HepG2 (cell line): Measurements from ENCODE around the gene DCD. TPM values are rescaled to one million over a fixed set of nuclear protein-coding genes. Genes with fewer than 3 reads are reported as not detected.

Experiments
- CEBPB ChIP-seq: IDR thresholded peaks from 2 replicates; pipeline ENCODE4 v1.6.1; 2011; ENCODE audit warnings: low read depth, low read length, improper control_type of control experiment, borderline replicate concordance
- FIP1L1 ChIP-seq: fragments of 200-400 bp; formaldehyde crosslinking; IDR thresholded peaks from 2 replicates; pipeline ENCODE4 v1.6.1; 2018; ENCODE audit warnings: low read depth, mild to moderate bottlenecking, low read length, moderate library complexity, borderline replicate concordance; ENCODE audit not compliant: insufficient read depth
- HMG20B ChIP-seq: conservative IDR thresholded peaks from 2 replicates; pipeline ENCODE4 v1.6.1; 2016; ENCODE audit warnings: missing genetic modification reagents, missing compliant biosample characterization
- HNF4A ChIP-seq: sonication (generic); formaldehyde crosslinking; IDR thresholded peaks from 2 replicates; pipeline ENCODE4 v1.4.0; 2020; ENCODE audit warnings: missing genetic modification reagents
- HNRNPH1 ChIP-seq: fragments of 200-400 bp; formaldehyde crosslinking; optimal IDR thresholded peaks from 2 replicates; pipeline ENCODE3; 2017; ENCODE audit warnings: mild to moderate bottlenecking, low read depth, low read length
- MBD4 ChIP-seq: IDR thresholded peaks from 2 replicates; pipeline ENCODE4 v1.6.1; 2012; ENCODE audit warnings: low read length, inconsistent platforms, borderline replicate concordance
- MYNN ChIP-seq: sonication (generic); formaldehyde crosslinking; IDR thresholded peaks from 2 replicates; pipeline ENCODE4 v1.4.0; 2020; ENCODE audit warnings: mild to moderate bottlenecking, low read depth, missing genetic modification reagents
- NCOR1 ChIP-seq: fragments of 200-600 bp; sonication (generic); IDR thresholded peaks from 2 replicates; pipeline ENCODE4 v1.7.0; 2017; ENCODE audit warnings: antibody characterized with exemption, low read length, borderline replicate concordance
- RBAK ChIP-seq: sonication (generic); formaldehyde crosslinking; IDR thresholded peaks from 2 replicates; pipeline ENCODE4 v1.5.1; 2020; ENCODE audit warnings: mild to moderate bottlenecking, missing genetic modification reagents
- RFXANK ChIP-seq: IDR thresholded peaks from 2 replicates; pipeline ENCODE4 v1.6.1; 2016
- SUZ12 ChIP-seq: fragments of 150-350 bp; IDR thresholded peaks from 2 replicates; pipeline ENCODE4 v1.6.1; 2014; ENCODE audit warnings: low read depth, low read length
- XRCC5 ChIP-seq: fragments of 200-400 bp; formaldehyde crosslinking; optimal IDR thresholded peaks from 2 replicates; pipeline ENCODE3; 2017; ENCODE audit warnings: mild to moderate bottlenecking, low read length
- ZBTB7B ChIP-seq: sonication (generic); formaldehyde crosslinking; IDR thresholded peaks from 2 replicates; pipeline ENCODE4 v1.4.0; 2020; ENCODE audit warnings: missing genetic modification reagents
- ZNF260 ChIP-seq: sonication (generic); formaldehyde crosslinking; IDR thresholded peaks from 2 replicates; pipeline ENCODE4 v1.4.0; 2020; ENCODE audit warnings: missing genetic modification reagents, low read depth, mild to moderate bottlenecking, borderline replicate concordance
- ZNF616 ChIP-seq: sonication (generic); formaldehyde crosslinking; IDR thresholded peaks from 2 replicates; pipeline ENCODE4 v1.5.0; 2020; ENCODE audit warnings: low read depth, mild to moderate bottlenecking, missing genetic modification reagents
- ZNF788 ChIP-seq: sonication (generic); formaldehyde crosslinking; IDR thresholded peaks from 2 replicates; pipeline ENCODE4 v1.5.0; 2020; ENCODE audit warnings: mild to moderate bottlenecking, missing genetic modification reagents, borderline replicate concordance
- polyA plus RNA-seq, 8 experiments: library from polyadenylated mRNA; depleted of rRNA in 3 of 8; stranded (reverse) in 7 of 8; unstranded in 1 of 8; fragments of >200 nt; fragmentation: Illumina TruSeq in 4 of 8; extraction: Trizol in 4 of 8; gene quantifications; 2 replicates each; pipeline versions ENCODE4 v1.2.1 to v1.2.3, GENCODE V29; 2011 to 2016; ENCODE audit warnings: low read depth in 4 of 8, missing spikeins in 1 of 8, mixed read lengths in 1 of 8; ENCODE audit not compliant: insufficient read depth in 1 of 8
- total RNA-seq, 5 experiments: library from RNA; depleted of rRNA; stranded (reverse); fragments of >200 nt; fragmentation: Illumina TruSeq; extraction: Trizol; gene quantifications; 2 replicates each; pipeline ENCODE4 v1.2.3, GENCODE V29; 2016; ENCODE audit warnings: low read depth in 1 of 5
- TF ChIP-seq, protein P1 (sequence below): sonication (generic); formaldehyde crosslinking; IDR thresholded peaks from 2 replicates; pipeline ENCODE4 v1.4.0; 2020; ENCODE audit warnings: missing genetic modification reagents, mild to moderate bottlenecking, borderline replicate concordance
- TF ChIP-seq, protein P2 (sequence below): sonication (generic); formaldehyde crosslinking; IDR thresholded peaks from 2 replicates; pipeline ENCODE4 v1.4.0; 2020; ENCODE audit warnings: missing genetic modification reagents
- TF ChIP-seq, protein P3 (sequence below): IDR thresholded peaks from 2 replicates; pipeline ENCODE4 v1.6.1; 2012; ENCODE audit warnings: low read depth, low read length, improper control_type of control experiment
- TF ChIP-seq, protein P4 (sequence below): sonication (generic); IDR thresholded peaks from 2 replicates; pipeline ENCODE4 v1.6.1; 2016; ENCODE audit warnings: low read depth, borderline replicate concordance
- TF ChIP-seq, protein P5 (sequence below): sonication (generic); formaldehyde crosslinking; IDR thresholded peaks from 2 replicates; pipeline ENCODE4 v1.5.1; 2020; ENCODE audit warnings: mild to moderate bottlenecking, moderate library complexity, missing genetic modification reagents

DCD gene
- total and polyA plus RNA-seq, 2 of the 13 experiments (the other 11 are each of a cell fraction or from before 2014, with no cell fraction given), result not detected

GRCh38 chr12:54596526-54596946, 51.6 kb downstream of the DCD start (continued):
- TF ChIP-seq, protein P1, sequence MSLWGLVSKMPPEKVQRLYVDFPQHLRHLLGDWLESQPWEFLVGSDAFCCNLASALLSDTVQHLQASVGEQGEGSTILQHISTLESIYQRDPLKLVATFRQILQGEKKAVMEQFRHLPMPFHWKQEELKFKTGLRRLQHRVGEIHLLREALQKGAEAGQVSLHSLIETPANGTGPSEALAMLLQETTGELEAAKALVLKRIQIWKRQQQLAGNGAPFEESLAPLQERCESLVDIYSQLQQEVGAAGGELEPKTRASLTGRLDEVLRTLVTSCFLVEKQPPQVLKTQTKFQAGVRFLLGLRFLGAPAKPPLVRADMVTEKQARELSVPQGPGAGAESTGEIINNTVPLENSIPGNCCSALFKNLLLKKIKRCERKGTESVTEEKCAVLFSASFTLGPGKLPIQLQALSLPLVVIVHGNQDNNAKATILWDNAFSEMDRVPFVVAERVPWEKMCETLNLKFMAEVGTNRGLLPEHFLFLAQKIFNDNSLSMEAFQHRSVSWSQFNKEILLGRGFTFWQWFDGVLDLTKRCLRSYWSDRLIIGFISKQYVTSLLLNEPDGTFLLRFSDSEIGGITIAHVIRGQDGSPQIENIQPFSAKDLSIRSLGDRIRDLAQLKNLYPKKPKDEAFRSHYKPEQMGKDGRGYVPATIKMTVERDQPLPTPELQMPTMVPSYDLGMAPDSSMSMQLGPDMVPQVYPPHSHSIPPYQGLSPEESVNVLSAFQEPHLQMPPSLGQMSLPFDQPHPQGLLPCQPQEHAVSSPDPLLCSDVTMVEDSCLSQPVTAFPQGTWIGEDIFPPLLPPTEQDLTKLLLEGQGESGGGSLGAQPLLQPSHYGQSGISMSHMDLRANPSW, result no peak
- TF ChIP-seq ZNF616 (CRISPR knock-in tag) (no peak), ZBTB7B (CRISPR knock-in tag) (no peak), ZNF260 (CRISPR knock-in tag) (no peak), HNF4A (CRISPR knock-in tag) (0 out of 2 replicates have a peak, but pooled peaks have one; percentile 26), HMG20B (CRISPR knock-in tag) (no peak), HNRNPH1 (no peak), CEBPB (peak; percentile 75), SUZ12 (no peak), ZNF788 (CRISPR knock-in tag) (no peak), RBAK (peak; percentile 50; the same call in 1 of the 2 replicates), XRCC5 (peak; percentile 48), MBD4 (no peak), NCOR1 (peak; percentile 33; the same call in 1 of the 2 replicates), FIP1L1 (no peak), MYNN (CRISPR knock-in tag) (no peak), RFXANK (CRISPR knock-in tag) (no peak)
- TF ChIP-seq, protein P2, sequence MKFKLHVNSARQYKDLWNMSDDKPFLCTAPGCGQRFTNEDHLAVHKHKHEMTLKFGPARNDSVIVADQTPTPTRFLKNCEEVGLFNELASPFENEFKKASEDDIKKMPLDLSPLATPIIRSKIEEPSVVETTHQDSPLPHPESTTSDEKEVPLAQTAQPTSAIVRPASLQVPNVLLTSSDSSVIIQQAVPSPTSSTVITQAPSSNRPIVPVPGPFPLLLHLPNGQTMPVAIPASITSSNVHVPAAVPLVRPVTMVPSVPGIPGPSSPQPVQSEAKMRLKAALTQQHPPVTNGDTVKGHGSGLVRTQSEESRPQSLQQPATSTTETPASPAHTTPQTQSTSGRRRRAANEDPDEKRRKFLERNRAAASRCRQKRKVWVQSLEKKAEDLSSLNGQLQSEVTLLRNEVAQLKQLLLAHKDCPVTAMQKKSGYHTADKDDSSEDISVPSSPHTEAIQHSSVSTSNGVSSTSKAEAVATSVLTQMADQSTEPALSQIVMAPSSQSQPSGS (CRISPR knock-in tag), result no peak
- TF ChIP-seq, protein P3, sequence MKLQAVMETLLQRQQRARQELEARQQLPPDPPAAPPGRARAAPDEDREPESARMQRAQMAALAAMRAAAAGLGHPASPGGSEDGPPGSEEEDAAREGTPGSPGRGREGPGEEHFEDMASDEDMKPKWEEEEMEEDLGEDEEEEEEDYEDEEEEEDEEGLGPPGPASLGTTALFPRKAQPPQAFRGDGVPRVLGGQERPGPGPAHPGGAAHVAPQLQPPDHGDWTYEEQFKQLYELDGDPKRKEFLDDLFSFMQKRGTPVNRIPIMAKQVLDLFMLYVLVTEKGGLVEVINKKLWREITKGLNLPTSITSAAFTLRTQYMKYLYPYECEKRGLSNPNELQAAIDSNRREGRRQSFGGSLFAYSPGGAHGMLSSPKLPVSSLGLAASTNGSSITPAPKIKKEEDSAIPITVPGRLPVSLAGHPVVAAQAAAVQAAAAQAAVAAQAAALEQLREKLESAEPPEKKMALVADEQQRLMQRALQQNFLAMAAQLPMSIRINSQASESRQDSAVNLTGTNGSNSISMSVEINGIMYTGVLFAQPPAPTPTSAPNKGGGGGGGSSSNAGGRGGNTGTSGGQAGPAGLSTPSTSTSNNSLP, result peak; percentile 25; the same call in 1 of the 2 replicates
- TF ChIP-seq, protein P4, sequence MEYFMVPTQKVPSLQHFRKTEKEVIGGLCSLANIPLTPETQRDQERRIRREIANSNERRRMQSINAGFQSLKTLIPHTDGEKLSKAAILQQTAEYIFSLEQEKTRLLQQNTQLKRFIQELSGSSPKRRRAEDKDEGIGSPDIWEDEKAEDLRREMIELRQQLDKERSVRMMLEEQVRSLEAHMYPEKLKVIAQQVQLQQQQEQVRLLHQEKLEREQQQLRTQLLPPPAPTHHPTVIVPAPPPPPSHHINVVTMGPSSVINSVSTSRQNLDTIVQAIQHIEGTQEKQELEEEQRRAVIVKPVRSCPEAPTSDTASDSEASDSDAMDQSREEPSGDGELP, result no peak
- TF ChIP-seq, protein P5, sequence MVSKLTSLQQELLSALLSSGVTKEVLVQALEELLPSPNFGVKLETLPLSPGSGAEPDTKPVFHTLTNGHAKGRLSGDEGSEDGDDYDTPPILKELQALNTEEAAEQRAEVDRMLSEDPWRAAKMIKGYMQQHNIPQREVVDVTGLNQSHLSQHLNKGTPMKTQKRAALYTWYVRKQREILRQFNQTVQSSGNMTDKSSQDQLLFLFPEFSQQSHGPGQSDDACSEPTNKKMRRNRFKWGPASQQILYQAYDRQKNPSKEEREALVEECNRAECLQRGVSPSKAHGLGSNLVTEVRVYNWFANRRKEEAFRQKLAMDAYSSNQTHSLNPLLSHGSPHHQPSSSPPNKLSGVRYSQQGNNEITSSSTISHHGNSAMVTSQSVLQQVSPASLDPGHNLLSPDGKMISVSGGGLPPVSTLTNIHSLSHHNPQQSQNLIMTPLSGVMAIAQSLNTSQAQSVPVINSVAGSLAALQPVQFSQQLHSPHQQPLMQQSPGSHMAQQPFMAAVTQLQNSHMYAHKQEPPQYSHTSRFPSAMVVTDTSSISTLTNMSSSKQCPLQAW, result no peak
